Stimulated activated CD4-positive, alpha-beta T cell treated with anti-CD3 and anti-CD28 coated beads, Interleukin-12 subunit alpha, Interleukin-12 subunit beta, amount 100 ng/mL, for 48 hours (primary cell): ENCODE measurements around the gene ADCY3.

ENCODE experiments used
- DNase-seq, 3 donors: peaks; one replicate each; pipeline ENCODE4 v3.0.0-alpha.2; 2020; ENCODE audit warnings: low read depth in 2 of 3, low spot score in 1 of 3

Gene ADCY3

DNA sequence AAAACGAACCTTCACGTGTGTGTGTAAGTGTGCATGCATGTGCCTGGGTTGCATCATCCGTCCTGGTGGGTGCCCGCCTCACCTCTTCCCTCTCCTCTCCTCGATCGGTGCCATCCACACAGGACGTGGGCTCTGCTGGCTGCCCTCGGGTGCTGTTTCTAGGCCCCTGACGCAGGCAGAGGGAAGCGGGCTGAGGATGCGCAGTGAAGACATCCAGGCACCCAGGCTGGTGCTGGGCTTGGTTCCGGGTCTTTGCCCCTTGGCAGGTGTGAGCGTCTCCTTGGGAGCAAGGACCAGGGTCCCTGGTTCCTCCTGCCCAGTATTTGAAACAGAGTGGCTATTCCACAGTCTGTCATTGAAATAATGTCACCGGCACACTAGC, 6.2 kb upstream of the ADCY3 start:
- no peak for DNase-seq

DNA sequence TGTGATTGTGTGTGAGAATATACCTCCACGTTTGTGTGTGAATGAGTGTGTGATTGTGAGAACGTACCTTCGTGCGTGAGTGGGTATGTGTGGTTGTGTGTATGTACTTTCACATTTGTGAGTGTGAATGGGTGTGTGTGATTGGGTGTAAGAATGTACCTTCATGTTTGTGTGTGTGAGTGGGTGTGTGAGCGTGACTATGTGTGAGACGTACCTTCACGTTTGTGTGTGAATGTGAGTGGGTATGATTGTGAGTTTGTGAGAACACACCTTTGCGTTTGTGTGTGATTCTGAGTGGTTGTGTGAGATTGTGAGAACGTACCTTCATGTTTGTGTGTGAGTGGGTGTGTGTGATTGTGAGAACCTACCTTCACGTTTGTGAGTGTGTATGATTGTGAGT, 5.8 kb upstream of the ADCY3 start:
- DNase-seq, result no peak

- DNase-seq, result no peak
These were observed 4.7 kb upstream of the ADCY3 start for GRCh38 chr2:24924732-24925131.

GRCh38 chr2:24924266-24924665, 4.2 kb upstream of the ADCY3 start:
- no peak for DNase-seq

- DNase-seq, result no peak
These were observed 3.1 kb upstream of the ADCY3 start for GRCh38 chr2:24923106-24923505.

DNA sequence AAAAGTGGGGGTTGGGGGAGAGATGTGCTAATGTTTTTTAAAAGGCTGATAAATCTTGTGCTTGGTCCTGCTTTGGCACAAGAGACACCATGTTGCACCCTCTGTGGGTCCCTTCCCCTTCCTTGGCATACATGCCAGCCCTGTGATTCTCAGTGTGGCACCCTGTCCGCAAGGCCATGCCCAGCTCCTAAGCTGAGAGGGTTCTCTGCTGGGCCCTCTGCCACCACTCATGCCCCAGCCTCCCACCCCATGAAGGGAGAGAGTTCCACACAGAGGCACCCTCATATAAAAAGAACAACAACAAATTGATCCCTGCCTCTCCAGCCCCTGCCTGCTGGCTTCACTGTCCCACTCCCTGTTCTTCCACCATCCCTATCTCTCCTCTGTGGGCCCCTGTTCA, 2.5 kb upstream of the ADCY3 start:
- DNase-seq, result no peak

DNA sequence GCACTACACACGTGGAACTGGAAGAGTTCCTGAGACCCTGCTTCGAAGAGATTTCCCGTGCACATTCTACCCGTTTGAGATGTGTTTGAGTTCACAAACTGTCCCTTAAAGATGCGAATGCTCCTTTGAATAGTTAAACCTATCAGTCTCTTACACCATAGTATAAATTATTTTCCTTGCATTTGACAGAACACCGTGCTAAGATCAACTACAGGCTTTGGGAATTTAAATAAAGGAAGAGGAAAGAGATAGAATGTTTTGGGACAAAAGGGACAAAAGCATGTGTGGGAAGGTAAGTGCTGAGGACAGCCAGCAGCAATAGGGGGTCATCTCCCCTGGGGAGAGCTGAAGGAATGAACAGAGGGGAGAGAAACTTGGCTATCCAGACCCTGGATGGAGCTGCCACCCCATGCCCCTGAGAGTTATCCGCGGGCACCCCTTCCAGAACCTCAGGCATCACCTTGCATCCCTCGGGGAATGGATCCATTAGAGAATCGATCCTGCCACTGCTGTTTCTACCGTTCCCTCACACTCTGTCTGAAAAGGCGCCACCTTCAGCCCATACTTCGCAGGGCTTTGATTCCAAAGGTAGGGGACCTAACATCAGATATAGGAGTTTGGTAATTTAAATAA, 888 bp upstream of the ADCY3 start:
- DNase-seq, result no peak

DNA sequence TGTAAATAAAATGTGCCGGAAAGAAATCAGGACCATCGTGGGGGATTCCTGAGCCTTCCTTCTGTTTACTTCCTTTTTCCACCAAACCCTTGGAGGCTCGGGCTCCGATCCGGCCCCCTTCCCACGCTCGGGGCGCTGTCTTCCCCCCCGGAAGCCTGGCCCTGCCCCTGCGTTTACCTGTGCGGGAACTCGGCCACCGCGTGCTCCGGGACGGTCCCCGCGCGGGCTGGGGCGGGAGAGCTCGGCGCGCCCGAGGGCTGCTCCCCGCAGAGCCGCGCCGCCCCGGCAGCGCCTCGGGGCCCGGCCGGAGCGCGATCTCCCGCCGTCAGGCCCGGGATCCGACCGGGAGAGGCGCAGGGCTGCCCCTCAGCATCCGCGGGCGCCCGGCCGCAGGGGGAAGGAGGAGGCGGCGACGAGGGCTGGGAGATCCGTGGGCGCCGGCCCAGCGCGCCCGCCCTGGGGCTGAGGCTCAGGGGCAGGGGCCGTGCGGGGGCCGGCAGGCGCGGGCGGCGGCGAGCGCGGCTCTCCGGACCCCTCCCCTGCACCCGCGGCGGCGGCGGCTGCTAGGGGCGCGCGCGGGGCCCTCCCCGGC, 435 bp downstream of the ADCY3 start:
- peak in 1 of 3 donors; percentile 23 for DNase-seq

GRCh38 chr2:24919037-24919505, 966 bp downstream of the ADCY3 start:
- DNase-seq, result peak in 1 of 3 donors; percentile 39

DNA sequence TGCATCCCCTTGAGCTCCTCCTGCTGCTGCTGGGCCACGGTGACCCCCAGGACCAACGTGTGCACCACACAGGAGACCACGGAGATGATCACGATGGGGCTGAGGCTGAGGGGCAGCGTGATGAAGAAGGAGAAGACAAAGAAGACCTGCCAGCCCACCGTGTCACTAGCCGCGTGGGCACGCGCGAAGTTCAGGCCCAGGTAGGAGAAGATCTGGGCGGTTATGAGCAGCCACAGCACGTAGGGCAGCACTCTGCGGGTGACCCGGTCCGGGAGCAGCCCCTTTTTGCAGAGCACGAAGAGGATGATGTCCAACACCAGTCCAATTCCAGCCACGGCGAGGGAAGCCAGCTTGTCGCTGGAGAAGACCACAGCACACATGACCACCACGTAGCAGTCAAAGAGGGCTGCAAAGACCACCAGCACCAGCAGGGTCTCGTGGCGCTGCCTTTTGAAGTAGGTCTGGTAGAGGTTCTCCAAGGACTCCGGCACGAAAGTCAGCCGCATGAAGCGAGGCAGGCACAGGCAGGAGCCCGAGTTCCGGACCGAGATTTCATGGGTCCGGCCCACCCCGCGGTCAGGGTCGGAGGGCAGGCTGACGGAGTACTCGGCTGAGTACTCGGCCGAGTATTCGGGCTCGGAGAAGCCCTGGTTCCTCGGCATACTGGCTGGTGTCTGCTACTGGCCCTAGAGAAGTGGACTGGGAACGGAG, 1.6 kb downstream of the ADCY3 start:
- DNase-seq, result no peak

GRCh38 chr2:24917731-24918325, 2.2 kb downstream of the ADCY3 start:
- no peak for DNase-seq

- peak in 1 of 3 donors; percentile 16 for DNase-seq
These were observed 3.0 kb downstream of the ADCY3 start for GRCh38 chr2:24917086-24917485.

DNA sequence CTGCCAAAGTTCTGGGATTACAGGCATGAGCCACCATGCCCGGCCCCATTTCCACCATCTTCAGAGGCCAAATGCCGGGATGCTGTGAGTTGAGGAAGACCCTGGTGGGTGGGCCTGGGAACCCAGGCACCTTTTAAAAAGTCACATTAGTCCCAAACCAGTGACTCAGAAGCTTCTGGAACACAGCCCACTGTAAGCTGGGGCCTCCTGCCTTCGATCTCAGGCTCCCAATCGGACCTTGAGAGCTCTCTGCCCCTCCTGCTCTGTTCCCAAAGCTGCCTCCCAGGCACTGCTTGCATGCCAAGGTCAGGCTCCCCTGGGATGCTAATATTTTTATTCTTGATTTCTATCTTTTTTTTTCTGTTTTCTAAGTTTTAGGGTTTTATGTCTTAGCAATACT, 4.2 kb downstream of the ADCY3 start:
- DNase-seq, result no peak

DNA sequence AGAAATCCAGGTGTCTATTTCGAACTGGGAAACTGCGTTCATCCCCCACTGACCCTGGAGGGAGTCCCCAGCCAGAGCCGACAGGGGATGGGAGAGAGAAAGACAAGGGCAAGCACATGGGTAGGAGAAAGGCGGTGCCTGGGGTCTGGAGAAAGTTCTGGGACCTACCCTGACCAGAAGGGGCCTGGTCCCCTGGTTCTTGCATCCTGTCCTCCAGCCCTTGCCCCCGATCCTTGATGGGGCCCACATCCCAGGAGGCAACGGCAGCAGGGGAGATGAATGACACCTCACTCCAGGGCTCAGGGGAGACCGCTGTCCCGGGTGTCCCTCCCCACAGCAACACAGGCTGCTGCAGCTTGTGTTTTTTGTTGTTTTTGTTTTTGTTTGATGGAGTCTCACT, 4.9 kb downstream of the ADCY3 start:
- no peak for DNase-seq

DNA sequence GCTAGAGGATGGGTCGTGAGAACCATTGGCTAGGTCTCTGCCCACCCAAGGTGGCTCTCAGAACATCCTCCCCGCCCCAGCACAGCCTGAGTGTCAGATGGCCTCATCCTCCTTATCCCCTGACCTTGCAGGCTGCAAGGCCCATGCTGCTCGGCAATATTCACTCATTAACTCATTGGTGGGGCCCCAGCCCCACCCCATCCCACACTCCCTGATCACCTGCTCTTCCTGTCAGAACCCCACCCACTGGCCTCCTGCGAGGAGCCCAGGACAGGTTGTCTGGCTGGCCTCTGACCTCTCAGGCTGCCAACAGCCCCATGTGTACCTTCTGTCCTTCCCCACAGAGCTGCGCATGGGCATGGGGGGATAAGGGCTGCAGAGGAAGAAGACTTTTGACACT, 5.3 kb downstream of the ADCY3 start:
- no peak for DNase-seq

- DNase-seq, result no peak
These were observed 6.1 kb downstream of the ADCY3 start for GRCh38 chr2:24913911-24914310.

DNA sequence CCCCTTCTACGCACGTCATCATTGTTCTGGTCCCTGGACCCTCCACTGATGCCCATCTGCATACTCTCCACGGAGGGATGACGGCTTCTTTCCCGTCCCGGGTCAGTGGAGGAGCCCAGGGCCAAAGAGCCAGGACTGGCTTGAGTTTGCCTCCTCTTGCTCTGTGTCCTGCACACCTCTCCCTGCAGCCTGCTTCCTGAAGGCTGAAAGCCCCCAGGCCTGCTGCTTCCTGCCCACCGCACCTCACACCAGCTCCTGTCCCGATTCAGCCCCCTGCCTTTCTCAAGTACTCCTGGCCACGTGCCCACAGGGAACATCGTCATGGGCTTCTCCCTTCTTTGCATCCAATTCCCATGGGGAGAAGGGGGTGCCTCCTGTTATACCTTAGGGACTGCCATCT, 7.1 kb downstream of the ADCY3 start:
- no peak for DNase-seq

DNA sequence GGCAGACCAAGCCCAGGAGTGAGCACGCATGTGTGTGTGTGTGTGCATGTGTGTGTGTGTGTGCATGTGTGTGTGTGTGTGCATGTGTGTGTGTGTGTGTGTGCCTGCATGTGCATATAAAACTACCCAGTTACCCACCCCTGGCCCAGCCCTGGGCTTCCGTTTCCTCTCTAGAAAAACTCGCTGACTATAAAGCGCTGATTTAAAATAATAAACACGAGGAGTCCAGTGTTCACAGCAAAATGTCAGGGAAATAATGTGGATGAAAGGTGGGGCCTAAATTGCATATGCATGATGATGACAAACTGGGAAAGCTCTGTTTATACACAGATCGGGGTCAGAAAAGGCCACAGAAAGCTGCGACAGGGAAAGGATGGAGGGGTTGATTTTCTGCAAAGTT, 7.5 kb downstream of the ADCY3 start:
- no peak for DNase-seq

DNA sequence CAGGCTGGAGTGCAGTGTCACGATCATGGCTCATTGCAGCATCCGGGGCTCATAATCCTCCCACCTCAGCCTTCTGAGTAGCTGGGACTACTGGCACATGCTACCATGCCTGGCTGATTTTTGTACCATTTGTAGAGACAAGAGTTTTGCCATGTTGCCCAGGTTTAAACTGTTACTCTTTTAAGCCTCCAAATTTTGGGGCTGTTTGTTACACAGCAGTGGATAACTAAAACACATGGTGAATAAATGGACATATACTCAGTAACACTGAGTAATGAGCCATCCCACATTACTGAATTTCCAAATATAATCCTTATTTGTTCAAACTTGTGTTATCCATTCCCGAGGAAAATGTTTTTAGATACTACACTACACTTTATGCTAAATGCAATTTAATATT, 9.8 kb downstream of the ADCY3 start:
- DNase-seq, result no peak

DNA sequence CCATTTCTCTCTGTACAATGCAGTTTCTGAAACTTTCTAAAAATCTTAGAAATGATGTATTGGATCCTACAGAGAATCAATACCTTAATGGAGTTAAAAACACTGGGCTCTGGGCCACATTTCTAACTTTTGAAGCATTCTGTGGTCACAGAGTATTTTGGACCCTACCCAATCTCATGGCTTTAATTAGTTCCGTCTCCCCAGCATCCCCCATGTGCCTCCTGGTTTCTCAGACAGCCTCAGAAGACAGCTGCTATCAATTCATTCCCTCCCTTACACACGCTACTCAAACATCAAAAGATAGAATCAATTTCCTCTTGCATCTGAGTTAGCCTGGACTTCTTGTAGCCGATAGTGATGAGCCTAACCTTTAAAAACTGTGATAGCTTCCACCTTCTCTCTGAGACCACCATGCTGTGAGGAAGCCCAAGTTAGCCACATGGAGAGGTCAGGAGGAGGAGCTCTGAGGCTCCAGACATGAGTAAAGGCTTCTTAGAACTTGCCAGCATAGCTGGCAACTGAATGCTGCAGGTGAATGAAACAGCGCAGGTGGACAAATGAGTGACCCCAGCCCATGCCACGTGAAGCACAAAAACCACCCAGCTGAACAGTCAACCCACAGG, 10.4 kb downstream of the ADCY3 start:
- no peak for DNase-seq

GRCh38 chr2:24908461-24908901, 11.6 kb downstream of the ADCY3 start:
- DNase-seq, result no peak

GRCh38 chr2:24907116-24907515, 12.9 kb downstream of the ADCY3 start:
- no peak for DNase-seq
